Keratinocyte (primary cell): ENCODE data around the gene TPMT.

Experiments used
- CTCF ChIP-seq, 3 experiments: IDR thresholded peaks in 1 of 3; conservative IDR thresholded peaks in 1 of 3; optimal IDR thresholded peaks in 1 of 3; 2 replicates in 2 of 3; 3 replicates in 1 of 3; pipeline versions ENCODE3 to v1.5.1; 2011; ENCODE audit warnings: low read length in 3 of 3, mild to moderate bottlenecking in 3 of 3, moderate library complexity in 2 of 3, control low read depth in 1 of 3, inconsistent platforms in 1 of 3; ENCODE audit not compliant: insufficient read depth in 2 of 3; ENCODE audit errors: extremely low read depth in 1 of 3
- EZH2 ChIP-seq: IDR thresholded peaks from one replicate; pipeline ENCODE4 v1.6.1; 2012; ENCODE audit warnings: inconsistent platforms, mild to moderate bottlenecking, low read length, moderate library complexity

- TF ChIP-seq CTCF (optimal IDR thresholded peaks at IDR 0.05 in 1 of 3, IDR thresholded peaks at IDR 0.05 in 1 of 3, conservative IDR thresholded peaks at IDR 0.05 in 1 of 3; ENCODE audit: extremely low read depth in 1 of 3, insufficient read depth in 2 of 3, low read length in 3 of 3) (peak; percentile 49 to 62 (median 59)), EZH2 (no peak)
Measured at GRCh38 chr6:18155864-18156421, 1.1 kb upstream of the TPMT start.
